ENCODE results near the gene BDKRB2. TPM values are rescaled to one million over a fixed set of nuclear protein-coding genes. Genes with fewer than 3 reads are reported as not detected.

Gene BDKRB2
- total and polyA plus RNA-seq, 2 donors (not counting 1 experiment from before 2014, with no cell fraction given), result 24.0 to 91.5 TPM

GRCh38 chr14:96180043-96180874 lies 24.4 kb upstream of the BDKRB2 start:
- H3K9ac ChIP-seq (ENCODE audit: insufficient read depth, low read length), result no peak overlapping the region
- H3K27me3 ChIP-seq (ENCODE audit: control insufficient read depth, insufficient read depth, low read length), result no peaks in the 10 kb centered on the region
- H3K36me3 ChIP-seq (ENCODE audit: control insufficient read depth, insufficient read depth, low read length), result no peaks in the 10 kb centered on the region
- no peaks in the 10 kb centered on the region for H4K20me1 ChIP-seq (ENCODE audit: control insufficient read depth, extremely low read depth, insufficient read depth, low read length)
- no peak overlapping the region for H3K4me3 ChIP-seq (replicated peaks in 1 of 4; ENCODE audit: control extremely low read depth in 1 of 4, insufficient read depth in 1 of 4, low read depth in 3 of 4, low read length in 4 of 4)
- TF ChIP-seq CTCF (conservative IDR thresholded peaks at IDR 0.05 in 1 of 2, IDR thresholded peaks at IDR 0.05 in 1 of 2; ENCODE audit: low read depth in 1 of 2, low read length in 2 of 2) (no peak), EZH2 (IDR thresholded peaks at IDR 0.05; ENCODE audit: low read length, missing control alignments) (no peak)
- no peak overlapping the region for H3K4me2 ChIP-seq (ENCODE audit: extremely low read depth, insufficient read depth, low read length)
- H3K9me3 ChIP-seq (ENCODE audit: control insufficient read depth, insufficient read depth, low read depth, low read length), result no peaks in the 10 kb centered on the region
- no peak for DNase-seq (ENCODE audit: low read depth in 2 of 2)
- H3K27ac ChIP-seq (ENCODE audit: insufficient read depth, low read length), result no peak overlapping the region
- no peaks in the 10 kb centered on the region for H3K79me2 ChIP-seq (ENCODE audit: control insufficient read depth, insufficient read depth, low read length)
- no peak overlapping the region for H2AFZ ChIP-seq (ENCODE audit: low read length)
- H3K4me1 ChIP-seq (ENCODE audit: control insufficient read depth, extremely low read depth, insufficient read depth, low read length), result peaks cover 6% of the 10 kb centered on the region

GRCh38 chr14:96181186-96182056 lies 23.2 kb upstream of the BDKRB2 start:
- H3K9ac ChIP-seq (ENCODE audit: insufficient read depth, low read length), result no peak overlapping the region
- H3K4me3 ChIP-seq (replicated peaks in 1 of 4; ENCODE audit: control extremely low read depth in 1 of 4, insufficient read depth in 1 of 4, low read depth in 3 of 4, low read length in 4 of 4), result no peak overlapping the region
- H3K4me2 ChIP-seq (ENCODE audit: extremely low read depth, insufficient read depth, low read length), result no peak overlapping the region
- no peak overlapping the region for H3K27ac ChIP-seq (ENCODE audit: insufficient read depth, low read length)
- H2AFZ ChIP-seq (ENCODE audit: low read length), result no peak overlapping the region
- no peaks in the 10 kb centered on the region for H3K27me3 ChIP-seq (ENCODE audit: control insufficient read depth, insufficient read depth, low read length)
- H4K20me1 ChIP-seq (ENCODE audit: control insufficient read depth, extremely low read depth, insufficient read depth, low read length), result no peaks in the 10 kb centered on the region
- H3K9me3 ChIP-seq (ENCODE audit: control insufficient read depth, insufficient read depth, low read depth, low read length), result no peaks in the 10 kb centered on the region
- no peaks in the 10 kb centered on the region for H3K36me3 ChIP-seq (ENCODE audit: control insufficient read depth, insufficient read depth, low read length)
- DNase-seq (ENCODE audit: low read depth in 2 of 2), result no peak
- H3K79me2 ChIP-seq (ENCODE audit: control insufficient read depth, insufficient read depth, low read length), result no peaks in the 10 kb centered on the region
- peaks cover 4% of the 10 kb centered on the region for H3K4me1 ChIP-seq (ENCODE audit: control insufficient read depth, extremely low read depth, insufficient read depth, low read length)
- TF ChIP-seq EZH2 (IDR thresholded peaks at IDR 0.05; ENCODE audit: low read length, missing control alignments) (no peak), CTCF (conservative IDR thresholded peaks at IDR 0.05 in 1 of 2, IDR thresholded peaks at IDR 0.05 in 1 of 2; ENCODE audit: low read depth in 1 of 2, low read length in 2 of 2) (no peak)

GRCh38 chr14:96182546-96182945 lies 22.1 kb upstream of the BDKRB2 start:
- no peaks in the 10 kb centered on the region for H3K79me2 ChIP-seq (ENCODE audit: control insufficient read depth, insufficient read depth, low read length)
- no peak overlapping the region for H3K4me2 ChIP-seq (ENCODE audit: extremely low read depth, insufficient read depth, low read length)
- no peak for TF ChIP-seq CTCF (conservative IDR thresholded peaks at IDR 0.05 in 1 of 2, IDR thresholded peaks at IDR 0.05 in 1 of 2; ENCODE audit: low read depth in 1 of 2, low read length in 2 of 2)
- no peak for TF ChIP-seq EZH2 (IDR thresholded peaks at IDR 0.05; ENCODE audit: low read length, missing control alignments)
- no peaks in the 10 kb centered on the region for H3K36me3 ChIP-seq (ENCODE audit: control insufficient read depth, insufficient read depth, low read length)
- H3K27me3 ChIP-seq (ENCODE audit: control insufficient read depth, insufficient read depth, low read length), result no peaks in the 10 kb centered on the region
- no peak overlapping the region for H2AFZ ChIP-seq (ENCODE audit: low read length)
- H3K27ac ChIP-seq (ENCODE audit: insufficient read depth, low read length), result no peak overlapping the region
- H3K9ac ChIP-seq (ENCODE audit: insufficient read depth, low read length), result no peak overlapping the region
- H3K4me3 ChIP-seq (replicated peaks in 1 of 4; ENCODE audit: control extremely low read depth in 1 of 4, insufficient read depth in 1 of 4, low read depth in 3 of 4, low read length in 4 of 4), result no peak overlapping the region
- peaks cover 2% of the 10 kb centered on the region for H3K4me1 ChIP-seq (ENCODE audit: control insufficient read depth, extremely low read depth, insufficient read depth, low read length)
- no peak for DNase-seq (ENCODE audit: low read depth in 2 of 2)
- no peaks in the 10 kb centered on the region for H3K9me3 ChIP-seq (ENCODE audit: control insufficient read depth, insufficient read depth, low read depth, low read length)
- H4K20me1 ChIP-seq (ENCODE audit: control insufficient read depth, extremely low read depth, insufficient read depth, low read length), result no peaks in the 10 kb centered on the region
